ENCODE data around the gene ROCK2. TPM values are rescaled to one million over a fixed set of nuclear protein-coding genes. Genes with fewer than 3 reads are reported as not detected.

Gene ROCK2
- total and polyA plus RNA-seq, 2 of the 13 experiments (the other 11 are each of a cell fraction or from before 2014, with no cell fraction given): 38.1 to 119 TPM

DNA sequence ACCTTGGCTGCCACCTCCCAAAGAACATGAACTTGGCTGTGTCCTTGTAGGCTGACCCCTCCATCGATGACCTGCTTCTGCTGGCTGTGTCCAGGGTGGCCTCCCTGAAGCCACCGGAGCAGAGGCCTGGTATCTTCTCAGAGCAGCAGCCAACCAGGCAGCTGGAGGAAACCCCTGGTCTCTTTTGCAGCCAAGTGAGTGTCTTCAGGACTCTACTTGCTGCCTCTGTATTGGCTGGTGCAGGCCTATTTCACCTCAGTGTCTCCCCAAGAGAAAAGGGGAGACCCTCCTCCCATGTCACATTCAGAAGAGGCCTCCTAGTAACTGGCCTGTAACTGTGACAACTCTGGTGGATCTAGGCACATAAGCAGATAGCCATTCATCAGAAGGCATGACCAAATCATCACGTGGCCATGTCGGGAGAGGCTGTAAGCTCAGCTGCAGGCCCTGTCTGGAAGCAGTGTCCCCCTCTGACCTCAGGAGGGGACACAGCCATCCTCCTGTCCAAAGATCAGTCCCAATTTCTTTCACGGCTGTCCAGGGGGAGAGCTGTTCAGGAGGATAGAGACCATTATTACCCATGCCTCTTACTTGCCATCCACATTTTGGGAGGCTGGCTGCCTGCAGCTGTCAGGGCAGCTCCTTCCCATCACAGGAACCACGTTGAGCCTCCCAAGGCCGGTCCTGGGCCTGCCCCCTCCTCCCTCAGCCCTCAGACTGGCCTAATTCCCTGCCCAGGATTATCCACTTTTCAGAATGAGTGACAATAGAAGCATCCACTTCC, 20.9 kb upstream of the ROCK2 start (continued):
- TF ChIP-seq, protein P1, sequence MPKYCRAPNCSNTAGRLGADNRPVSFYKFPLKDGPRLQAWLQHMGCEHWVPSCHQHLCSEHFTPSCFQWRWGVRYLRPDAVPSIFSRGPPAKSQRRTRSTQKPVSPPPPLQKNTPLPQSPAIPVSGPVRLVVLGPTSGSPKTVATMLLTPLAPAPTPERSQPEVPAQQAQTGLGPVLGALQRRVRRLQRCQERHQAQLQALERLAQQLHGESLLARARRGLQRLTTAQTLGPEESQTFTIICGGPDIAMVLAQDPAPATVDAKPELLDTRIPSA (CRISPR knock-in tag; IDR thresholded peaks at IDR 0.05; ENCODE audit: borderline replicate concordance): no peak
- TF ChIP-seq ARID2 (CRISPR knock-in tag; IDR thresholded peaks at IDR 0.05; ENCODE audit: borderline replicate concordance) (no peak), FOXP1 (IDR thresholded peaks at IDR 0.05) (no peak), FOXP1 (CRISPR knock-in tag; IDR thresholded peaks at IDR 0.05) (no peak), ARNT2 (CRISPR knock-in tag; IDR thresholded peaks at IDR 0.05; ENCODE audit: low read depth) (peak; percentile 70; the same call in 1 of the 2 replicates), CCAR2 (optimal IDR thresholded peaks at IDR 0.05; ENCODE audit: low read depth, low read length) (no peak), ZNF256 (CRISPR knock-in tag; conservative IDR thresholded peaks at IDR 0.05) (no peak), NAIF1 (CRISPR knock-in tag; IDR thresholded peaks at IDR 0.05; ENCODE audit: borderline replicate concordance) (no peak), AKAP8 (CRISPR knock-in tag; IDR thresholded peaks at IDR 0.05) (peak; percentile 58; the same call in 1 of the 2 replicates), ZNF263 (CRISPR knock-in tag; IDR thresholded peaks at IDR 0.05) (peak; percentile 69), ZIK1 (CRISPR knock-in tag; IDR thresholded peaks at IDR 0.05; ENCODE audit: borderline replicate concordance, low read depth) (peak; percentile 80; the same call in 1 of the 2 replicates), PHF8 (CRISPR knock-in tag; IDR thresholded peaks at IDR 0.05) (peak; percentile 50; the same call in 1 of the 2 replicates), EZH2 (conservative IDR thresholded peaks at IDR 0.05; ENCODE audit: low read depth, low read length) (no peak)
- TF ChIP-seq, protein P2, sequence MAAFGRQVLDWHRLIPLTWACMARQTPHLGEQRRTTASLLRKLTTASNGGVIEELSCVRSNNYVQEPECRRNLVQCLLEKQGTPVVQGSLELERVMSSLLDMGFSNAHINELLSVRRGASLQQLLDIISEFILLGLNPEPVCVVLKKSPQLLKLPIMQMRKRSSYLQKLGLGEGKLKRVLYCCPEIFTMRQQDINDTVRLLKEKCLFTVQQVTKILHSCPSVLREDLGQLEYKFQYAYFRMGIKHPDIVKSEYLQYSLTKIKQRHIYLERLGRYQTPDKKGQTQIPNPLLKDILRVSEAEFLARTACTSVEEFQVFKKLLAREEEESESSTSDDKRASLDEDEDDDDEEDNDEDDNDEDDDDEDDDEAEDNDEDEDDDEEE (CRISPR knock-in tag; IDR thresholded peaks at IDR 0.05): peak; percentile 91
- TF ChIP-seq, protein P3, sequence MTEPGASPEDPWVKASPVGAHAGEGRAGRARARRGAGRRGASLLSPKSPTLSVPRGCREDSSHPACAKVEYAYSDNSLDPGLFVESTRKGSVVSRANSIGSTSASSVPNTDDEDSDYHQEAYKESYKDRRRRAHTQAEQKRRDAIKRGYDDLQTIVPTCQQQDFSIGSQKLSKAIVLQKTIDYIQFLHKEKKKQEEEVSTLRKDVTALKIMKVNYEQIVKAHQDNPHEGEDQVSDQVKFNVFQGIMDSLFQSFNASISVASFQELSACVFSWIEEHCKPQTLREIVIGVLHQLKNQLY (CRISPR knock-in tag; IDR thresholded peaks at IDR 0.05): peak; percentile 83
- TF ChIP-seq, protein P4, sequence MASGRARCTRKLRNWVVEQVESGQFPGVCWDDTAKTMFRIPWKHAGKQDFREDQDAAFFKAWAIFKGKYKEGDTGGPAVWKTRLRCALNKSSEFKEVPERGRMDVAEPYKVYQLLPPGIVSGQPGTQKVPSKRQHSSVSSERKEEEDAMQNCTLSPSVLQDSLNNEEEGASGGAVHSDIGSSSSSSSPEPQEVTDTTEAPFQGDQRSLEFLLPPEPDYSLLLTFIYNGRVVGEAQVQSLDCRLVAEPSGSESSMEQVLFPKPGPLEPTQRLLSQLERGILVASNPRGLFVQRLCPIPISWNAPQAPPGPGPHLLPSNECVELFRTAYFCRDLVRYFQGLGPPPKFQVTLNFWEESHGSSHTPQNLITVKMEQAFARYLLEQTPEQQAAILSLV (CRISPR knock-in tag; IDR thresholded peaks at IDR 0.05; ENCODE audit: borderline replicate concordance): 0 out of 2 replicates have a peak, but pooled peaks have one; percentile 67
- TF ChIP-seq, protein P5, sequence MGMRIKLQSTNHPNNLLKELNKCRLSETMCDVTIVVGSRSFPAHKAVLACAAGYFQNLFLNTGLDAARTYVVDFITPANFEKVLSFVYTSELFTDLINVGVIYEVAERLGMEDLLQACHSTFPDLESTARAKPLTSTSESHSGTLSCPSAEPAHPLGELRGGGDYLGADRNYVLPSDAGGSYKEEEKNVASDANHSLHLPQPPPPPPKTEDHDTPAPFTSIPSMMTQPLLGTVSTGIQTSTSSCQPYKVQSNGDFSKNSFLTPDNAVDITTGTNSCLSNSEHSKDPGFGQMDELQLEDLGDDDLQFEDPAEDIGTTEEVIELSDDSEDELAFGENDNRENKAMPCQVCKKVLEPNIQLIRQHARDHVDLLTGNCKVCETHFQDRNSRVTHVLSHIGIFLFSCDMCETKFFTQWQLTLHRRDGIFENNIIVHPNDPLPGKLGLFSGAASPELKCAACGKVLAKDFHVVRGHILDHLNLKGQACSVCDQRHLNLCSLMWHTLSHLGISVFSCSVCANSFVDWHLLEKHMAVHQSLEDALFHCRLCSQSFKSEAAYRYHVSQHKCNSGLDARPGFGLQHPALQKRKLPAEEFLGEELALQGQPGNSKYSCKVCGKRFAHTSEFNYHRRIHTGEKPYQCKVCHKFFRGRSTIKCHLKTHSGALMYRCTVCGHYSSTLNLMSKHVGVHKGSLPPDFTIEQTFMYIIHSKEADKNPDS (CRISPR knock-in tag; IDR thresholded peaks at IDR 0.05): no peak
- TF ChIP-seq, protein P6, sequence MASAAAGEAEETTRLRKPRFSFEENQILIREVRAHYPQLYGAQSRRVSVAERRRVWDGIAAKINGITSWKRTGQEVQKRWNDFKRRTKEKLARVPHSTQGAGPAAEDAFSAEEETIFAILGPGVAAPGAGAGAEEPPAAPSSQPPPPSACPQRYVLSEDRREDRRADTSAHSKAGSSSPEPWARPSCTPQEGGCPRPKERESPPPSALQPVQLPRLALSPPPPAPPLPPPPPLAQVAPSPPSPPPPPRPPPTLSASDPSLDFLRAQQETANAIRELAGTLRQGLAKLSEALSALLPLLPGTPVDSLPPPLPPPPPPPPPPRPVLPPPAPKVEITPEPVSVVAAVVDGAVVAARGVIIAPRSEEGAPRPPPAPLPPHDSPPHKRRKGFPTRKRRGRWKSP (CRISPR knock-in tag; IDR thresholded peaks at IDR 0.05): no peak
- TF ChIP-seq, protein P7, sequence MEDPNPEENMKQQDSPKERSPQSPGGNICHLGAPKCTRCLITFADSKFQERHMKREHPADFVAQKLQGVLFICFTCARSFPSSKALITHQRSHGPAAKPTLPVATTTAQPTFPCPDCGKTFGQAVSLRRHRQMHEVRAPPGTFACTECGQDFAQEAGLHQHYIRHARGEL (CRISPR knock-in tag; IDR thresholded peaks at IDR 0.05): no peak
- TF ChIP-seq, protein P8, sequence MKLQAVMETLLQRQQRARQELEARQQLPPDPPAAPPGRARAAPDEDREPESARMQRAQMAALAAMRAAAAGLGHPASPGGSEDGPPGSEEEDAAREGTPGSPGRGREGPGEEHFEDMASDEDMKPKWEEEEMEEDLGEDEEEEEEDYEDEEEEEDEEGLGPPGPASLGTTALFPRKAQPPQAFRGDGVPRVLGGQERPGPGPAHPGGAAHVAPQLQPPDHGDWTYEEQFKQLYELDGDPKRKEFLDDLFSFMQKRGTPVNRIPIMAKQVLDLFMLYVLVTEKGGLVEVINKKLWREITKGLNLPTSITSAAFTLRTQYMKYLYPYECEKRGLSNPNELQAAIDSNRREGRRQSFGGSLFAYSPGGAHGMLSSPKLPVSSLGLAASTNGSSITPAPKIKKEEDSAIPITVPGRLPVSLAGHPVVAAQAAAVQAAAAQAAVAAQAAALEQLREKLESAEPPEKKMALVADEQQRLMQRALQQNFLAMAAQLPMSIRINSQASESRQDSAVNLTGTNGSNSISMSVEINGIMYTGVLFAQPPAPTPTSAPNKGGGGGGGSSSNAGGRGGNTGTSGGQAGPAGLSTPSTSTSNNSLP (IDR thresholded peaks at IDR 0.05; ENCODE audit: low read depth, low read length): no peak; the same call in 1 of the 2 replicates

All from HepG2 (cell line).